GM10248 (cell line): Measurements from ENCODE around the gene CAMK2D.

Experiments
- CTCF ChIA-PET: fragments of 300-600 bp; sonication (Branson Sonifier 250); formaldehyde crosslinking; extraction: SDS; loops from one replicate; lab custom pipeline; 2021; ENCODE audit warnings: antibody characterized with exemption; lab: Yijun Ruan, JAX
- POLR2A ChIA-PET: fragments of 350-650 bp; sonication (Branson Sonifier 250); formaldehyde crosslinking; extraction: SDS; loops from one replicate; lab custom pipeline; 2020; ENCODE audit warnings: antibody characterized with exemption; lab: Yijun Ruan, JAX
- DNase-seq: peaks from one replicate; pipeline ENCODE4 v3.0.0; 2012; ENCODE audit errors: extremely low spot score
- TF ChIP-seq, protein P1 (sequence below): IDR thresholded peaks from 2 replicates; pipeline ENCODE4 v1.5.1; 2012; ENCODE audit warnings: mild to moderate bottlenecking, low read depth; ENCODE audit errors: extremely low read depth, missing control alignments, control extremely low read depth

The CAMK2D gene

DNA sequence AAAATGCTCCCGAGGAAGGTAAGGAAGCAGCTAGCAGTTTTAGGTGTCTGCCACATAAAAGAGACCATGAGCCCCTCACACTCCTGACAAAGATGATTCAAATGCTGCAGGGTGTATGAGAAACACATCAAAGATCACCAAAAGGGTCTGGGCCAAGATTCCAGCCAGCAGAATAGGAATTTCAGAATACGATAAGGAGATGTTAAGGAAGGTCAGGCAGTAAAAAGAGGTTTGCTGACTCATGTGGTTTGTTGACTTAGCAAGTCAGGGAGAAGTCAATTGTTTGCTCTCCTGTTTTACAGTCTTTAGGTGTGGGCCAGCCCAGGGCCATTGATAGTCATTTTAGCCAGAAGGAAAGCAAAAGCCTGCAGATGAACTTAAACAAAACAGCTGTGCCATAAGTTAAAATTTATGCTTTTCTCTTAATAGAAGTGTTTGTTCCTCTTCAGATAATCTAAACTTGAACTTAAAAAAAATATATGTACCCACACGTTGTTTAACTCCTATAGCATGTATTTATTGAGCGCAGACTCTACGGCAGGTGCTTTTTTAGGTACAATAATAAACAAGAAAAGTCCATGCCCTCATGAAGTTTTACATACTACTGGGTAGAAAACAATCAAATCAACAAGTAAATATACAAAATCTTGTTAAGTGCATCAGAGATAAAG lies 115.6 kb downstream of the CAMK2D start:
- no peak for DNase-seq
- TF ChIP-seq, protein P1, sequence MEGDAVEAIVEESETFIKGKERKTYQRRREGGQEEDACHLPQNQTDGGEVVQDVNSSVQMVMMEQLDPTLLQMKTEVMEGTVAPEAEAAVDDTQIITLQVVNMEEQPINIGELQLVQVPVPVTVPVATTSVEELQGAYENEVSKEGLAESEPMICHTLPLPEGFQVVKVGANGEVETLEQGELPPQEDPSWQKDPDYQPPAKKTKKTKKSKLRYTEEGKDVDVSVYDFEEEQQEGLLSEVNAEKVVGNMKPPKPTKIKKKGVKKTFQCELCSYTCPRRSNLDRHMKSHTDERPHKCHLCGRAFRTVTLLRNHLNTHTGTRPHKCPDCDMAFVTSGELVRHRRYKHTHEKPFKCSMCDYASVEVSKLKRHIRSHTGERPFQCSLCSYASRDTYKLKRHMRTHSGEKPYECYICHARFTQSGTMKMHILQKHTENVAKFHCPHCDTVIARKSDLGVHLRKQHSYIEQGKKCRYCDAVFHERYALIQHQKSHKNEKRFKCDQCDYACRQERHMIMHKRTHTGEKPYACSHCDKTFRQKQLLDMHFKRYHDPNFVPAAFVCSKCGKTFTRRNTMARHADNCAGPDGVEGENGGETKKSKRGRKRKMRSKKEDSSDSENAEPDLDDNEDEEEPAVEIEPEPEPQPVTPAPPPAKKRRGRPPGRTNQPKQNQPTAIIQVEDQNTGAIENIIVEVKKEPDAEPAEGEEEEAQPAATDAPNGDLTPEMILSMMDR, result no peak
- ChIA-PET POLR2A (no interaction called here), CTCF (interaction anchor here (0.9 to 2.0 kb wide), 3 partner anchors 10 to 28 kb away, joined by 3 to 7 read pairs (median 6); no protein-coding TSS in a partner anchor)

- DNase-seq, result no peak
- POLR2A ChIA-PET, result no interaction called here
- TF ChIP-seq, protein P1, result no peak
- CTCF ChIA-PET, result interaction anchor here (0.7 to 2.0 kb wide), 3 partner anchors 10 to 194 kb away, joined by 3 to 7 read pairs (median 6); no protein-coding TSS in a partner anchor
Observed at GRCh38 chr4:113645288-113645687, 116.2 kb downstream of the CAMK2D start.

DNA sequence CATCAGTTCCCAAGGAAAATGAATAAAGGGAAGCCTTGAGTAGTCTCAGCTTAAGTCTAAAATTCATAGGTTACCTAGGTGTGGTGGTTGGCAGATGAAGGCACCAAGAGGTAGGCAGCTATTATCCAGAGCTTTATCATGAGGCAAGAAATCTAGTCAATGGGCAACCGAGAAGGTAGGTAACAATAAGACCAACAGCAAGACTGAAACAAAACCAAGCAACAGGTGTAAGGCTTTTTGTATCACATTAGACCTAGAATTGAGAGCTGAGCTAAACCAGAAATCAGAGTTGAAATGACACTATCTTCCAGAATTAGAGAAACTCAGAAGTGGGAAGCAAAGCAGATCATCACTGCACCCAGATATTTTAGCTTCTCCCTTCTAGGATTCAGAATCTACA lies 117.1 kb downstream of the CAMK2D start:
- no peak for DNase-seq
- TF ChIP-seq, protein P1, result no peak
- ChIA-PET CTCF (interaction anchor here (0.7 to 2.0 kb wide), 5 partner anchors 11 to 195 kb away, joined by 3 to 7 read pairs (median 4); no protein-coding TSS in a partner anchor), POLR2A (no interaction called here)

DNA sequence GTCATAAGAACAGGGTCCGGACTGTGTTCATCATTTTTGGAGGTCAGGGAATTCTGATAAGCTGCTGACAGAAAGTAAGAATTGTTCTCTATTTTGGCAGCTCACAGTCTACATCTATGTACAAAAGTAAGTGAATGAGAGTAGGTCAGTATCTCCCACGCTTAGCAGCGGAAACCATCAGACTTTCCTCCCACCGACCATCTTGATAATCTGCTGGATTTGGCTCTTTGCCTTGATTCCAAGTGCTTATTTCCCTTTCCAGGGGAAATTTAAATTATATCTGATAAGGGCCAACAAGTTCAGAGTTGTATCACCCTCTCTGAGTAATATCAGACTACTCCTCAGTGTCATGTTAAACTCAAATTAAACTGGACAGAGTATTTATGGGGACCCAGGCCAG lies 118.0 kb downstream of the CAMK2D start:
- ChIA-PET CTCF (interaction anchor here (1.2 kb wide), 1 partner anchor 100 kb away, joined by 4 read pairs; no protein-coding TSS in a partner anchor), POLR2A (no interaction called here)
- no peak for DNase-seq
- TF ChIP-seq, protein P1, result no peak

DNA sequence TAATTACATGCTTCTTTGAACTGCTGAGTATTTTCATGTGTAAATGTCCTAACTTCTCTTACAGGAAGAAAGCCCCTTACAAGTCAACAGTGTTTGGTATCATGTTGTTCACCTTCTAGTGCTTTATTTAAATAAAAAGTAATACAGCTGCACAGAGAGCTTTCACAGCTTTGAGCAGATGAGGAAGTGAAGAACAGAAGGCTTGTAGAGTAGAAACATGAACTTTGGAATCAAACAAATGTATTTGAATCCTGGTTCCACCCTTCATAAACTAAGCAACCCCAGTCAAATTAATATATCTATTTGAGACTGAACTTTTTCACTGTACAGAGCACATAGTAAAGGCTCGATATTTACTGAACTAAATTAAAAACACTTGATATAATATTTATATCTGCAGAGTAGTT lies 120.5 kb downstream of the CAMK2D start:
- TF ChIP-seq, protein P1, result no peak
- ChIA-PET POLR2A (no interaction called here), CTCF (interaction anchor here (1.2 to 2.7 kb wide), 3 partner anchors 9 to 93 kb away, joined by 3 to 13 read pairs (median 4); no protein-coding TSS in a partner anchor)
- peak; percentile 44 for DNase-seq

DNA sequence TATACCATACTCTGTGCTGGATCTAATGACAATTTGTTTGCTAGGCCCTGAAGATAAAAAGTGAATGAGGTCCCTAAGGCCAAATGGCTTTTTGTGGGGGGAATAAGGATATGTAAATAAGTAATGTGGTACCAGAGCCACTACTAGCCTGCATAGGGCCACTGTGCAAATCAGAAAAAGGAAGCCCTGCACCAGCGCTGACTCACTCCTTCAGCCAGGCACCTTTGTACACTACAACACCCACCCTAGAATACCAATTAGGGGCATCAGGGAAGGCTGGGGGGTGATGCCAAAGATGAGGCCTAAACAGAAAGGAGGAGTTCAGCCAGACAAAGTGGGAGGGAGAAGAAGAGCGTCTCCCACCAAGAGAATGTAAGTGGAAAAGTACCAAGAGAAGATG lies 122.2 kb downstream of the CAMK2D start:
- CTCF ChIA-PET, result no interaction called here

More for the DNA sequence above, 122.2 kb downstream of the CAMK2D start:
- POLR2A ChIA-PET, result no interaction called here
- TF ChIP-seq, protein P1, result no peak
- DNase-seq, result no peak
